H9 (cell line): ENCODE results near the gene NKAPL. TPM values are rescaled to one million over a fixed set of nuclear protein-coding genes. Genes with fewer than 3 reads are reported as not detected.

ENCODE experiments used
- DNase-seq: peaks from one replicate; pipeline ENCODE4 v3.0.0-alpha.2; 2017
- H2AFZ ChIP-seq: one replicate; pipeline ENCODE4 v1.6.1; 2013; ENCODE audit warnings: mild to moderate bottlenecking, low read length, control low read depth, moderate library complexity
- H2AK5ac ChIP-seq: 2 replicates; pipeline ENCODE4 v1.6.1; 2013; ENCODE audit warnings: low read length, control low read depth, mixed read lengths; ENCODE audit not compliant: insufficient read length
- H2BK120ac ChIP-seq: one replicate; pipeline ENCODE4 v1.6.1; 2013; ENCODE audit warnings: low read depth, mild to moderate bottlenecking, low read length, control low read depth, inconsistent platforms; ENCODE audit not compliant: poor library complexity, severe bottlenecking
- H2BK12ac ChIP-seq: 2 replicates; pipeline ENCODE4 v1.6.1; 2013; ENCODE audit warnings: low read length, control low read depth, mixed read lengths, low read depth; ENCODE audit not compliant: insufficient read length
- H2BK15ac ChIP-seq: 2 replicates; pipeline ENCODE4 v1.6.1; 2013; ENCODE audit warnings: low read depth, low read length, control low read depth
- H2BK20ac ChIP-seq: one replicate; pipeline ENCODE4 v1.6.1; 2013; ENCODE audit warnings: low read depth, mild to moderate bottlenecking, low read length, control low read depth, inconsistent platforms; ENCODE audit not compliant: poor library complexity, severe bottlenecking
- H2BK5ac ChIP-seq: 2 replicates; pipeline ENCODE4 v1.6.1; 2013; ENCODE audit warnings: low read length, control low read depth, mixed read lengths; ENCODE audit not compliant: insufficient read length
- H3K14ac ChIP-seq: 2 replicates; pipeline ENCODE4 v1.6.1; 2013; ENCODE audit warnings: low read length, control low read depth; ENCODE audit not compliant: insufficient read depth
- H3K18ac ChIP-seq: 2 replicates; pipeline ENCODE4 v1.6.1; 2013; ENCODE audit warnings: low read depth, mild to moderate bottlenecking, mixed read lengths, low read length, control low read depth; ENCODE audit not compliant: insufficient read length
- H3K23ac ChIP-seq: 2 replicates; pipeline ENCODE4 v1.6.1; 2013; ENCODE audit warnings: low read length, control low read depth, mixed read lengths, low read depth; ENCODE audit not compliant: insufficient read length
- H3K23me2 ChIP-seq: 2 replicates; pipeline ENCODE4 v1.6.1; 2013; ENCODE audit warnings: low read depth, mild to moderate bottlenecking, mixed read lengths, low read length, control low read depth; ENCODE audit not compliant: insufficient read length, poor library complexity, severe bottlenecking
- H3K27ac ChIP-seq: 2 replicates; pipeline ENCODE4 v1.5.1; 2013; ENCODE audit warnings: low read length, control low read depth, mixed read lengths, low read depth; ENCODE audit not compliant: insufficient read length
- H3K27me3 ChIP-seq: 2 replicates; pipeline ENCODE4 v1.6.1; 2013; ENCODE audit warnings: low read length, control low read depth, inconsistent platforms; ENCODE audit not compliant: insufficient read depth
- H3K4ac ChIP-seq: 2 replicates; pipeline ENCODE4 v1.6.1; 2013; ENCODE audit warnings: low read depth, mild to moderate bottlenecking, control low read depth, inconsistent platforms, low read length, moderate library complexity
- H3K4me1 ChIP-seq: 2 replicates; pipeline ENCODE4 v1.6.1; 2013; ENCODE audit warnings: low read length, control low read depth, inconsistent platforms; ENCODE audit not compliant: insufficient read depth
- H3K4me2 ChIP-seq: 2 replicates; pipeline ENCODE4 v1.6.1; 2013; ENCODE audit warnings: low read length, control low read depth, mixed read lengths; ENCODE audit not compliant: insufficient read length, insufficient read depth
- H3K56ac ChIP-seq: 2 replicates; pipeline ENCODE4 v1.6.1; 2013; ENCODE audit warnings: low read depth, mild to moderate bottlenecking, mixed read lengths, low read length, control low read depth; ENCODE audit not compliant: insufficient read length
- H3K79me1 ChIP-seq: 2 replicates; pipeline ENCODE4 v1.6.1; 2013; ENCODE audit warnings: low read depth, mild to moderate bottlenecking, moderate library complexity, low read length, control low read depth, inconsistent platforms; ENCODE audit not compliant: insufficient read depth, poor library complexity, severe bottlenecking
- H3K79me2 ChIP-seq: 2 replicates; pipeline ENCODE4 v1.6.1; 2013; ENCODE audit warnings: low read length, control low read depth, inconsistent platforms; ENCODE audit not compliant: insufficient read depth
- H3K9ac ChIP-seq: 2 replicates; pipeline ENCODE4 v1.6.1; 2013; ENCODE audit warnings: low read length, control low read depth, mixed read lengths; ENCODE audit not compliant: insufficient read length; ENCODE audit errors: extremely low read depth
- H3K9me3 ChIP-seq: one replicate; pipeline ENCODE4 v1.6.1; 2013; ENCODE audit warnings: low read depth, low read length, inconsistent platforms; ENCODE audit not compliant: control insufficient read depth
- H3T11ph ChIP-seq: one replicate; pipeline ENCODE4 v1.6.1; 2013; ENCODE audit warnings: mild to moderate bottlenecking, low read length, control low read depth, inconsistent platforms
- H4K20me1 ChIP-seq: one replicate; pipeline ENCODE4 v1.6.1; 2013; ENCODE audit not compliant: control insufficient read depth, insufficient read length, insufficient read depth
- H4K5ac ChIP-seq: 2 replicates; pipeline ENCODE4 v1.6.1; 2013; ENCODE audit warnings: low read depth, mild to moderate bottlenecking, mixed read lengths, low read length, control low read depth; ENCODE audit not compliant: insufficient read length
- H4K8ac ChIP-seq: replicated peaks from 2 replicates; pipeline ENCODE4 v1.6.1; 2013; ENCODE audit warnings: low read length, control low read depth, mixed read lengths, low read depth; ENCODE audit not compliant: insufficient read length
- H4K91ac ChIP-seq: 2 replicates; pipeline ENCODE4 v1.6.1; 2013; ENCODE audit warnings: low read depth, mild to moderate bottlenecking, moderate library complexity, mixed read lengths, low read length, control low read depth; ENCODE audit not compliant: insufficient read length
- H3K27ac Mint-ChIP-seq, 3 experiments: 2 replicates in 2 of 3; 3 replicates in 1 of 3; pipeline ENCODE4 v1.8.0; 2020 to 2021; ENCODE audit warnings: mixed read lengths in 3 of 3, mild to moderate bottlenecking in 1 of 3, moderate library complexity in 1 of 3
- H3K27me3 Mint-ChIP-seq: 2 replicates; pipeline ENCODE4 v1.8.0; 2021; ENCODE audit warnings: low read depth, mild to moderate bottlenecking, moderate library complexity, mixed read lengths
- H3K36me3 Mint-ChIP-seq, 3 experiments: 2 replicates in 2 of 3; 3 replicates in 1 of 3; pipeline ENCODE4 v1.8.0; 2020 to 2021; ENCODE audit warnings: low read depth in 3 of 3, mixed read lengths in 3 of 3; ENCODE audit not compliant: insufficient read depth in 1 of 3
- H3K4me1 Mint-ChIP-seq, 2 experiments: 2 replicates each; pipeline ENCODE4 v1.8.0; 2020; ENCODE audit warnings: mixed read lengths in 2 of 2
- H3K4me3 Mint-ChIP-seq, 2 experiments: 2 replicates in 1 of 2; 3 replicates in 1 of 2; pipeline ENCODE4 v1.8.0; 2020 to 2021; ENCODE audit warnings: mild to moderate bottlenecking in 2 of 2, mixed read lengths in 2 of 2, moderate library complexity in 1 of 2
- H3K9me3 Mint-ChIP-seq, 2 experiments: 2 replicates in 1 of 2; 3 replicates in 1 of 2; pipeline ENCODE4 v1.8.0; 2020; ENCODE audit warnings: mild to moderate bottlenecking in 2 of 2, mixed read lengths in 2 of 2, moderate library complexity in 1 of 2
- CTCF ChIP-seq: fragments of 200-600 bp; sonication (generic); conservative IDR thresholded peaks from 3 replicates; pipeline ENCODE4 v1.8.0; 2021; ENCODE audit warnings: antibody characterized with exemption, mild to moderate bottlenecking
- WGBS: extraction: QIAGEN DNeasy Blood & Tissue Kit; methylation state at CpG from one replicate; pipeline ENCODE4 v1.1.7; 2013; ENCODE audit warnings: missing lambda C conversion rate, low lambda C conversion rate, mixed read lengths; ENCODE audit not compliant: insufficient read length; ENCODE audit errors: extremely low coverage; 5-methylcytosine and 5-hydroxymethylcytosine counted together
- total RNA-seq: library from RNA; stranded (reverse); gene quantifications from 2 replicates; pipeline ENCODE4 v1.2.1, GENCODE V29; 2021

The NKAPL gene
- total RNA-seq, 1 experiment from 2014 or later = not detected

- H4K8ac ChIP-seq = no peak overlapping the region
- H3K27me3 Mint-ChIP-seq = peaks cover 1% of the 10 kb centered on the region; the same call in 1 of the 2 replicates
- H3K4ac ChIP-seq = no peak overlapping the region
- no peaks in the 10 kb centered on the region for H3K9me3 Mint-ChIP-seq
- H3K36me3 Mint-ChIP-seq = peaks cover 2 to 22% (median 15%) of the 10 kb centered on the region in 3 experiments; a peak in 5 of 7 replicates
- H3K4me3 Mint-ChIP-seq = peak overlapping the region; percentile 96 to 98
- H3K27ac ChIP-seq = no peak overlapping the region
- no peaks in the 10 kb centered on the region; the same call in 1 of the 2 replicates for H3K27me3 ChIP-seq
- H4K91ac ChIP-seq = no peak overlapping the region
- H3K23ac ChIP-seq = no peak overlapping the region
- no peak overlapping the region for H2AK5ac ChIP-seq
- no peak overlapping the region for H2BK15ac ChIP-seq
- H2BK120ac ChIP-seq = no peak overlapping the region
- peaks cover 13 to 14% of the 10 kb centered on the region in 2 experiments for H3K4me1 Mint-ChIP-seq
- H3K56ac ChIP-seq = no peak overlapping the region
- H2BK5ac ChIP-seq = no peak overlapping the region
- peaks cover 4% of the 10 kb centered on the region for H3K23me2 ChIP-seq
- no CpG with 5 or more reads among the region's 25 CpGs for WGBS
- H3K4me2 ChIP-seq = peak overlapping the region; percentile 69
- H3K4me1 ChIP-seq = no peaks in the 10 kb centered on the region
- no peaks in the 10 kb centered on the region for H3K79me1 ChIP-seq
- H3K9me3 ChIP-seq = no peaks in the 10 kb centered on the region
- no peak overlapping the region for H4K5ac ChIP-seq
- H3T11ph ChIP-seq = no peak overlapping the region
- no peak for TF ChIP-seq CTCF
- H2BK12ac ChIP-seq = no peak overlapping the region
- H3K79me2 ChIP-seq = peaks cover 3% of the 10 kb centered on the region; the same call in 1 of the 2 replicates
- no peak overlapping the region for H3K14ac ChIP-seq
- H3K18ac ChIP-seq = no peak overlapping the region
- H3K9ac ChIP-seq = peak overlapping the region; percentile 82
- H2BK20ac ChIP-seq = no peak overlapping the region
- peak overlapping the region; percentile 85 to 93 (median 93); a peak in 6 of 7 replicates for H3K27ac Mint-ChIP-seq
- H2AFZ ChIP-seq = no peak overlapping the region
- peak; percentile 28 for DNase-seq
- H4K20me1 ChIP-seq = no peaks in the 10 kb centered on the region
Observed at GRCh38 chr6:28251661-28252008, 7.5 kb upstream of the NKAPL start.
